Endothelial cell (in vitro differentiated cells): Measurements from ENCODE around the gene CLCN3. TPM values are rescaled to one million over a fixed set of nuclear protein-coding genes. Genes with fewer than 3 reads are reported as not detected.
A peak's percentile ranks its signal among the peaks of the same experiment; 100 is the strongest.

Experiments
- DNase-seq: peaks from one replicate; pipeline ENCODE4 v3.0.0; 2021; ENCODE audit warnings: low spot score
- H3K27ac Mint-ChIP-seq: one replicate; pipeline ENCODE4 v1.8.0; 2021; ENCODE audit warnings: mixed read lengths, inconsistent platforms; ENCODE audit not compliant: unreplicated experiment
- H3K27me3 Mint-ChIP-seq: one replicate; pipeline ENCODE4 v1.8.0; 2021; ENCODE audit warnings: mild to moderate bottlenecking, moderate library complexity, mixed read lengths, inconsistent platforms; ENCODE audit not compliant: unreplicated experiment
- H3K36me3 Mint-ChIP-seq: one replicate; pipeline ENCODE4 v1.8.0; 2021; ENCODE audit warnings: mild to moderate bottlenecking, low read depth, mixed read lengths, inconsistent platforms; ENCODE audit not compliant: unreplicated experiment
- H3K4me1 Mint-ChIP-seq: one replicate; pipeline ENCODE4 v1.8.0; 2021; ENCODE audit warnings: mild to moderate bottlenecking, mixed read lengths, inconsistent platforms; ENCODE audit not compliant: unreplicated experiment
- H3K4me3 Mint-ChIP-seq: one replicate; pipeline ENCODE4 v1.8.0; 2021; ENCODE audit warnings: mild to moderate bottlenecking, mixed read lengths, inconsistent platforms; ENCODE audit not compliant: unreplicated experiment
- H3K9me3 Mint-ChIP-seq: one replicate; pipeline ENCODE4 v1.8.0; 2021; ENCODE audit warnings: mixed read lengths, inconsistent platforms; ENCODE audit not compliant: unreplicated experiment
- CTCF ChIP-seq: fragments of 200-600 bp; sonication (generic); IDR thresholded peaks from one replicate; pipeline ENCODE4 v1.5.0; 2021; ENCODE audit warnings: antibody characterized with exemption; ENCODE audit not compliant: unreplicated experiment
- total RNA-seq: library from RNA; stranded (reverse); fragmentation: NEBNext Ultra II Directional; extraction: Animal tissue kit (Norgen Biotek cat#: 25700); gene quantifications from one replicate; pipeline ENCODE4 v1.2.1, GENCODE V29; 2021; ENCODE audit not compliant: unreplicated experiment

Gene CLCN3
- total RNA-seq, 1 donor from 2014 or later, result 58.0 TPM

GRCh38 chr4:169758401-169758962 lies 138.1 kb downstream of the CLCN3 start:
- H3K36me3 Mint-ChIP-seq, result peaks cover 3% of the 10 kb centered on the region
- peak overlapping the region; percentile 91 for H3K4me3 Mint-ChIP-seq
- no peaks in the 10 kb centered on the region for H3K9me3 Mint-ChIP-seq
- H3K27me3 Mint-ChIP-seq, result peaks cover 3% of the 10 kb centered on the region
- no peak overlapping the region for H3K27ac Mint-ChIP-seq
- DNase-seq, result no peak
- TF ChIP-seq CTCF, result no peak
- peaks cover 17% of the 10 kb centered on the region for H3K4me1 Mint-ChIP-seq

GRCh38 chr4:169761846-169762245 lies 141.5 kb downstream of the CLCN3 start:
- peaks cover 3% of the 10 kb centered on the region for H3K27me3 Mint-ChIP-seq
- TF ChIP-seq CTCF, result no peak
- H3K27ac Mint-ChIP-seq, result no peak overlapping the region
- DNase-seq, result no peak
- peaks cover 3% of the 10 kb centered on the region for H3K36me3 Mint-ChIP-seq
- H3K4me3 Mint-ChIP-seq, result no peak overlapping the region
- H3K9me3 Mint-ChIP-seq, result no peaks in the 10 kb centered on the region
- peaks cover 6% of the 10 kb centered on the region for H3K4me1 Mint-ChIP-seq

- Mint-ChIP-seq H3K4me1 (no peaks in the 10 kb centered on the region), H3K27me3 (no peaks in the 10 kb centered on the region), H3K36me3 (no peaks in the 10 kb centered on the region), H3K27ac (no peak overlapping the region), H3K4me3 (no peak overlapping the region), H3K9me3 (no peaks in the 10 kb centered on the region)
- DNase-seq, result no peak
- TF ChIP-seq CTCF, result no peak
Measured at GRCh38 chr4:169765835-169766234, 145.5 kb downstream of the CLCN3 start.

- no peak overlapping the region for H3K4me3 Mint-ChIP-seq
- H3K36me3 Mint-ChIP-seq, result no peaks in the 10 kb centered on the region
- no peaks in the 10 kb centered on the region for H3K9me3 Mint-ChIP-seq
- no peak for DNase-seq
- no peaks in the 10 kb centered on the region for H3K4me1 Mint-ChIP-seq
- TF ChIP-seq CTCF, result no peak
- H3K27me3 Mint-ChIP-seq, result no peaks in the 10 kb centered on the region
- H3K27ac Mint-ChIP-seq, result no peak overlapping the region
Measured at GRCh38 chr4:169766741-169767140, 146.4 kb downstream of the CLCN3 start.

GRCh38 chr4:169768385-169768784 lies 148.0 kb downstream of the CLCN3 start:
- Mint-ChIP-seq H3K9me3 (no peaks in the 10 kb centered on the region), H3K27ac (no peak overlapping the region), H3K4me3 (no peak overlapping the region), H3K27me3 (no peaks in the 10 kb centered on the region), H3K36me3 (no peaks in the 10 kb centered on the region), H3K4me1 (no peaks in the 10 kb centered on the region)
- no peak for DNase-seq
- TF ChIP-seq CTCF, result no peak
